GM12891 (cell line): Measurements from ENCODE around the gene MRPL9.

ENCODE experiments used
- POLR2A ChIP-seq: IDR thresholded peaks from 2 replicates; pipeline ENCODE4 v1.6.1; 2011; ENCODE audit warnings: low read depth, low read length, control low read depth
- POLR2AphosphoS5 ChIP-seq: IDR thresholded peaks from 2 replicates; pipeline ENCODE4 v1.6.1; 2011; ENCODE audit warnings: low read depth, low read length, control low read depth

GRCh38 chr1:151787689-151788088, 24.4 kb upstream of the MRPL9 start:
- TF ChIP-seq POLR2A (no peak), POLR2AphosphoS5 (no peak)
